ENCODE data around the gene TMEM201. TPM values are rescaled to one million over a fixed set of nuclear protein-coding genes. Genes with fewer than 3 reads are reported as not detected.

The TMEM201 gene
- polyA plus RNA-seq, 4 donors: 15.1 to 19.3 (median 16.7) TPM

GRCh38 chr1:9651220-9651564 is 62.5 kb downstream of the TMEM201 start:
- no peak for DNase-seq (ENCODE audit: low read depth in 4 of 4, low spot score in 3 of 4)

GRCh38 chr1:9651565-9652378 is 63.1 kb downstream of the TMEM201 start, which contains the start of gene PIK3CD:
PIK3CD (plus strand) TSS chr1:9651731; CDS start chr1:9710456, 58,725 bp downstream.
- DNase-seq (ENCODE audit: low read depth in 4 of 4, low spot score in 3 of 4): peak in 2 of 4 donors; percentile 22 to 42

GRCh38 chr1:9652379-9653209 is 63.9 kb downstream of the TMEM201 start:
- no peak for DNase-seq (ENCODE audit: low read depth in 4 of 4, low spot score in 3 of 4)

GRCh38 chr1:9653210-9653490 is 64.4 kb downstream of the TMEM201 start:
- DNase-seq (ENCODE audit: low read depth in 4 of 4, low spot score in 3 of 4): no peak

- no peak for DNase-seq (ENCODE audit: low read depth in 4 of 4, low spot score in 3 of 4)
Measured at GRCh38 chr1:9653491-9654050, 64.9 kb downstream of the TMEM201 start.

GRCh38 chr1:9654051-9654833 is 65.5 kb downstream of the TMEM201 start:
- DNase-seq (ENCODE audit: low read depth in 4 of 4, low spot score in 3 of 4): no peak

GRCh38 chr1:9654834-9655723 is 66.4 kb downstream of the TMEM201 start:
- DNase-seq (ENCODE audit: low read depth in 4 of 4, low spot score in 3 of 4): no peak

GRCh38 chr1:9655836-9656235 is 67.1 kb downstream of the TMEM201 start:
- no peak for DNase-seq (ENCODE audit: low read depth in 4 of 4, low spot score in 3 of 4)

- no peak for DNase-seq (ENCODE audit: low read depth in 4 of 4, low spot score in 3 of 4)
Measured at GRCh38 chr1:9657521-9658032, 68.9 kb downstream of the TMEM201 start.

GRCh38 chr1:9658199-9658598 is 69.5 kb downstream of the TMEM201 start:
- no peak for DNase-seq (ENCODE audit: low read depth in 4 of 4, low spot score in 3 of 4)

- DNase-seq (ENCODE audit: low read depth in 4 of 4, low spot score in 3 of 4): no peak
Measured at GRCh38 chr1:9659328-9659727, 70.6 kb downstream of the TMEM201 start.

GRCh38 chr1:9663257-9663656 is 74.5 kb downstream of the TMEM201 start:
- no peak for DNase-seq (ENCODE audit: low read depth in 4 of 4, low spot score in 3 of 4)

Other genes with a start within 250 kb of the TMEM201 start
- gene SLC25A33, start 49.4 kb upstream of the TMEM201 start, polyA plus RNA-seq (ENCODE audit: insufficient read length in 4 of 4): 1 to 10 TPM; 4.2 to 5.6 (median 4.9) TPM
- gene PIK3CD, start 62.8 kb downstream of the TMEM201 start, polyA plus RNA-seq (ENCODE audit: insufficient read length in 4 of 4): 1 to 10 TPM; 6.2 to 7.1 (median 7.0) TPM
- 100 to 1,000 TPM; 141 to 170 (median 147) TPM for gene CLSTN1, start 235.1 kb downstream of the TMEM201 start, polyA plus RNA-seq (ENCODE audit: insufficient read length in 4 of 4)

Measured in right renal pelvis (tissue), 4 donors.